Uterus (tissue), 4 donors: ENCODE results near the gene CGRRF1. TPM values are rescaled to one million over a fixed set of nuclear protein-coding genes. Genes with fewer than 3 reads are reported as not detected.

ENCODE experiments used
- DNase-seq, 2 donors: peaks; one replicate each; pipeline ENCODE4 v3.0.0-alpha.2; 2019 to 2020
- H3K27ac ChIP-seq, 2 donors: fragments of 200-600 bp; sonication (generic); 1 replicate in 1 of 2; 2 replicates in 1 of 2; pipeline ENCODE4 v1.5.1; 2016 to 2018
- H3K27me3 ChIP-seq, 2 donors: fragments of 200-600 bp; sonication (generic); one replicate each; pipeline ENCODE4 v1.5.1; 2018 to 2019; ENCODE audit warnings: control low read depth in 1 of 2
- H3K36me3 ChIP-seq, 2 donors: fragments of 200-600 bp; sonication (generic); one replicate each; pipeline ENCODE4 v1.5.1; 2019; ENCODE audit warnings: control low read depth in 1 of 2
- H3K4me1 ChIP-seq, 2 donors: fragments of 200-600 bp; sonication (generic); one replicate each; pipeline ENCODE4 v1.5.1; 2018 to 2019; ENCODE audit warnings: control low read depth in 1 of 2
- H3K4me3 ChIP-seq, 2 donors: fragments of 200-600 bp; sonication (generic); 1 replicate in 1 of 2; 2 replicates in 1 of 2; pipeline ENCODE4 v1.5.1; 2018 to 2019; ENCODE audit warnings: mild to moderate bottlenecking in 1 of 2
- H3K9me3 ChIP-seq, 2 donors: fragments of 200-600 bp; sonication (generic); one replicate each; pipeline ENCODE4 v1.5.1; 2019; ENCODE audit warnings: control low read depth in 1 of 2
- CTCF ChIP-seq, 4 experiments: fragments of 200-600 bp in 2 of 4; fragments of 450-650 bp in 2 of 4; sonication (generic) in 2 of 4; IDR thresholded peaks; one replicate each; pipeline ENCODE4 v1.5.1; 2016 to 2019; ENCODE audit warnings: antibody characterized with exemption in 4 of 4, mild to moderate bottlenecking in 2 of 4, moderate library complexity in 1 of 4
- POLR2A ChIP-seq, 2 donors: fragments of 450-650 bp; IDR thresholded peaks; one replicate each; pipeline ENCODE4 v1.6.1; 2016; ENCODE audit warnings: antibody characterized with exemption in 2 of 2, mild to moderate bottlenecking in 1 of 2, moderate library complexity in 1 of 2
- intact Hi-C: fragments of 100-400 bp; cut with DNase I; formaldehyde crosslinking; loops from one replicate; pipeline ENCODE4 v1.15.1; 2023; ENCODE audit warnings: low total_unique reads
- total RNA-seq, 4 donors: library from RNA; depleted of rRNA in 3 of 4; stranded (reverse); fragments of >200 nt in 3 of 4; gene quantifications; one replicate each; pipeline versions ENCODE4 v1.1.0 to v1.2.4, GENCODE V29; 2014 to 2023
- donor health status: DM: yes; HTN: yes; CAD: no.

Gene CGRRF1
- 10 to 100 TPM; 32.1 to 50.2 (median 33.7) TPM for total RNA-seq

DNA sequence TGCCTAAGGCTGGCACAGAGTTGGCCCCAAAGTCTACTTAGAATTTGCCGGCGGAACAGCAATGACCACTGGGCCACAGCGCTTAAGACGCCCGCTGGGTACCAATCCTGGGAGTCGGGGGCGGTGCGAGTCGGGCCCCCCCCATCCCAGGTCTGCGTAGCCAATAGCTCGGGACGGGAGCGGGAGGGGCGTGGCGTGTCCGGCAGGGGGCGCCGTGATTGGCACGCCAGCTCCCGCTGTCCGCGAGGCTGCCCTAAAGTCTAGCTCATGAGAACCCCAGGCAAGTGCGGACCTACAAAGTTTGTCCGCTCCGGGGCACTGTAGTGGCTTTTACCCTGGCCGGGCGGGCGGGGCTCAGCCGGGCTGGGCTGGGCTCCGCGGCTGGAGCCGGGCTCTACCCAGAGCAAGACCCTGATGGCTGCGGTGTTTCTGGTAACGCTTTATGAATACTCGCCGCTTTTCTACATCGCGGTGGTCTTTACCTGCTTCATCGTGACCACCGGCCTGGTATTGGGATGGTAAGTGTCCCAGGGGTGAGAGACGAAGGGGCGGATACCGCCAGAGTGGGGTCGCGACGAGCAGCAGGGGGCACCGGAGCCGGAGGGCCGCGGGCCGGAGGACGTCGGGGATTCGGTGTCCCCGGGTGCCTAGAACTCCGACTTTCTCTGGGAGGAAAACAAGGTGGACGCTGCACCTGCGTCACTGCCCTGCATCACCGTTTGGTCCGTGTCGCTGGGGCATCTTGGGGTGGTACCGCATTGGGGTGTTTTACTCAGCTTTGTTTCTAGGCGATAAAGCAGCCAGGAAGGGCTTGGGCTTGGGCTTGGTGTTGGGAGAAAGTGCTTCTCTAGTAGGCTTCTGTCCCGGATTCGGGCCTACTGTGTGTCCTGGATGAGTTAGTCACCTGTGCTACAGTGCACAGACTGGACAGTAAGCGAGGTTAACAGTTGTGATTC is at the start of gene CGRRF1:
CGRRF1 (plus strand) TSS at position 361 of the 956 bp plus-strand sequence; CDS start at position 415, 54 bp downstream.
- peak within 1 kb of the TSS; percentile 84 to 88 for H3K27ac ChIP-seq
- no peaks in the 10 kb centered on the region for H3K27me3 ChIP-seq
- H3K9me3 ChIP-seq: no peaks in the 10 kb centered on the region
- TF ChIP-seq POLR2A (IDR thresholded peaks at IDR 0.05): peak in 1 of 2 donors; percentile 69
- TF ChIP-seq CTCF (IDR thresholded peaks at IDR 0.05): peak; percentile 57 to 90 (median 87)
- no peaks in the 10 kb centered on the region for H3K36me3 ChIP-seq
- intact Hi-C loops: no loop called here
- H3K4me3 ChIP-seq: peak within 1 kb of the TSS; percentile 77 to 93
- H3K4me1 ChIP-seq: peaks cover 0 to 12% of the 10 kb centered on the region in 2 donors
- peak; percentile 98 for DNase-seq

- no peaks in the 10 kb centered on the region for H3K36me3 ChIP-seq
- H3K9me3 ChIP-seq: no peaks in the 10 kb centered on the region
- H3K27me3 ChIP-seq: no peaks in the 10 kb centered on the region
- no peaks in the 10 kb centered on the region for H3K4me1 ChIP-seq
- H3K4me3 ChIP-seq: no peak overlapping the region
- no peak overlapping the region for H3K27ac ChIP-seq
- DNase-seq: no peak
- TF ChIP-seq CTCF (IDR thresholded peaks at IDR 0.05) (no peak), POLR2A (IDR thresholded peaks at IDR 0.05) (no peak)
- intact Hi-C loops: no loop called here
Measured at GRCh38 chr14:54462048-54462447, 47.7 kb upstream of the CGRRF1 start.

DNA sequence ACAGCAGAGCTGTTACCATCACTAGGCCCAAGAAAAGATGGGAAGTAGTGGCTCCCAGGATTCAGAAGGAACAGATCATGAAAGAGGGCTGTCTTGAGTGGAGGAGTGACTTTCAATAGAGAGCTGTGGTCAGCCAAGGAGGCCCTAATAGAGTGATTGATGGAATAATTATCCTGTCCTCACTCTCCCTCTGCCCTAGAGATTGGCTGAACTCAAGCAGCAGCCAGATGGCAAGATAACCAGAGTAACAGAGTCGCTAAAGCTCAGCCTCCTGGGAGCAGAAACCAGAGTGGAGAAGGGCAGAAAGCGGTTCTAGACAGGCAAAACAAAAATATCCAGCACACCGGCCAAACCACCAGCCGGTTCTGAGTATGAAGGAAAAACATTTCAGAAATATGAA is 44.1 kb upstream of the CGRRF1 start:
- no peaks in the 10 kb centered on the region for H3K4me1 ChIP-seq
- H3K4me3 ChIP-seq: no peak overlapping the region
- H3K27me3 ChIP-seq: no peaks in the 10 kb centered on the region
- no peaks in the 10 kb centered on the region for H3K36me3 ChIP-seq
- H3K9me3 ChIP-seq: no peaks in the 10 kb centered on the region
- no peak overlapping the region for H3K27ac ChIP-seq
- TF ChIP-seq CTCF (IDR thresholded peaks at IDR 0.05): no peak
- no peak for TF ChIP-seq POLR2A (IDR thresholded peaks at IDR 0.05)
- no peak for DNase-seq
- intact Hi-C loops: no loop called here

- intact Hi-C loops: no loop called here
Measured at GRCh38 chr14:54467280-54467679, 42.4 kb upstream of the CGRRF1 start.

More at GRCh38 chr14:54467280-54467679, 42.4 kb upstream of the CGRRF1 start:
- H3K4me3 ChIP-seq: no peak overlapping the region
- no peak overlapping the region for H3K27ac ChIP-seq
- no peaks in the 10 kb centered on the region for H3K36me3 ChIP-seq
- DNase-seq: no peak
- H3K27me3 ChIP-seq: no peaks in the 10 kb centered on the region
- no peaks in the 10 kb centered on the region for H3K9me3 ChIP-seq
- no peaks in the 10 kb centered on the region for H3K4me1 ChIP-seq
- TF ChIP-seq POLR2A (IDR thresholded peaks at IDR 0.05): no peak
- no peak for TF ChIP-seq CTCF (IDR thresholded peaks at IDR 0.05)
